CD4-positive, alpha-beta T cell (primary cell): ENCODE data around the gene LIPE. TPM values are rescaled to one million over a fixed set of nuclear protein-coding genes. Genes with fewer than 3 reads are reported as not detected.

Experiments used
- ATAC-seq: fragments of 200-7000 bp; cut with Tn5 transposase; one replicate; pipeline ENCODE4 v1.10.0; 2022; ENCODE audit warnings: mild to moderate bottlenecking; ENCODE audit not compliant: poor library complexity
- CTCF ChIA-PET: fragments of 350-600 bp; sonication (Branson Sonifier 250); formaldehyde crosslinking; loops from one replicate; lab custom pipeline; 2021; ENCODE audit warnings: antibody characterized with exemption, inconsistent platforms; lab: Charles Lee
- POLR2A ChIA-PET: fragments of 350-600 bp; sonication (Branson Sonifier 250); formaldehyde crosslinking; loops from one replicate; lab custom pipeline; 2021; ENCODE audit warnings: antibody characterized with exemption, inconsistent platforms; lab: Charles Lee
- DNase-seq, 14 experiments: peaks; one replicate each; pipeline ENCODE4 v3.0.0-alpha.2; 2013 to 2020; ENCODE audit warnings: mixed read lengths in 2 of 14
- H3K27ac ChIP-seq, 2 donors: one replicate each; pipeline versions ENCODE4 v1.5.1 to v1.7.0; 2013; ENCODE audit warnings: low read length in 2 of 2, low read depth in 1 of 2, mild to moderate bottlenecking in 1 of 2
- H3K27me3 ChIP-seq, 2 experiments: 1 replicate in 1 of 2; 2 replicates in 1 of 2; pipeline versions ENCODE4 v1.6.1 to v1.7.0; 2013; ENCODE audit warnings: low read length in 2 of 2, control low read depth in 1 of 2, mild to moderate bottlenecking in 1 of 2, moderate library complexity in 1 of 2; ENCODE audit not compliant: insufficient read depth in 2 of 2, control insufficient read depth in 1 of 2
- H3K36me3 ChIP-seq: one replicate; pipeline ENCODE4 v1.6.1; 2013; ENCODE audit warnings: low read length, control low read depth; ENCODE audit not compliant: insufficient read depth
- H3K4me1 ChIP-seq: one replicate; pipeline ENCODE4 v1.6.1; 2013; ENCODE audit warnings: low read length, control low read depth; ENCODE audit not compliant: insufficient read depth
- H3K4me3 ChIP-seq: one replicate; pipeline ENCODE4 v1.5.1; 2013; ENCODE audit warnings: mild to moderate bottlenecking, low read length, moderate library complexity
- H3K9me3 ChIP-seq, 2 experiments: 1 replicate in 1 of 2; 2 replicates in 1 of 2; pipeline versions ENCODE4 v1.6.1 to v1.7.0; 2013; ENCODE audit warnings: low read length in 2 of 2, mild to moderate bottlenecking in 2 of 2, control low read depth in 1 of 2, moderate library complexity in 1 of 2; ENCODE audit not compliant: control insufficient read depth in 1 of 2, insufficient read depth in 1 of 2
- H3K27ac Mint-ChIP-seq: one replicate; pipeline ENCODE4 v1.8.0; 2020; ENCODE audit warnings: mixed read lengths
- H3K27me3 Mint-ChIP-seq: one replicate; pipeline ENCODE4 v1.8.0; 2021; ENCODE audit warnings: mixed read lengths
- H3K36me3 Mint-ChIP-seq: one replicate; pipeline ENCODE4 v1.8.0; 2021; ENCODE audit warnings: low read depth, mixed read lengths
- H3K4me1 Mint-ChIP-seq: one replicate; pipeline ENCODE4 v1.8.0; 2021; ENCODE audit warnings: low read depth, mixed read lengths
- H3K4me3 Mint-ChIP-seq: one replicate; pipeline ENCODE4 v1.8.0; 2020; ENCODE audit warnings: mild to moderate bottlenecking, mixed read lengths
- H3K9me3 Mint-ChIP-seq: one replicate; pipeline ENCODE4 v1.8.0; 2020; ENCODE audit warnings: mixed read lengths
- CTCF ChIP-seq: fragments of 200-600 bp; IDR thresholded peaks from one replicate; pipeline ENCODE4 v1.8.0; 2022; ENCODE audit warnings: antibody characterized with exemption, mild to moderate bottlenecking
- intact Hi-C, 2 experiments: fragments of 100-400 bp; cut with DNase I in 1 of 2; cut with micrococcal nuclease in 1 of 2; formaldehyde crosslinking; loops; one replicate each; pipeline versions ENCODE4 v1.15.1 to v1.9.0; 2023 to 2025; cut with DNase I, micrococcal nuclease
- total RNA-seq, 174 experiments: library from RNA in 2 of 174; stranded (reverse) in 2 of 174; gene quantifications; one replicate each; pipeline ENCODE4 v1.2.3 and lab custom pipeline; 2021 to 2026

Gene LIPE
- total RNA-seq, 2 experiments from 2014 or later: 7.6 to 8.2 TPM

DNA sequence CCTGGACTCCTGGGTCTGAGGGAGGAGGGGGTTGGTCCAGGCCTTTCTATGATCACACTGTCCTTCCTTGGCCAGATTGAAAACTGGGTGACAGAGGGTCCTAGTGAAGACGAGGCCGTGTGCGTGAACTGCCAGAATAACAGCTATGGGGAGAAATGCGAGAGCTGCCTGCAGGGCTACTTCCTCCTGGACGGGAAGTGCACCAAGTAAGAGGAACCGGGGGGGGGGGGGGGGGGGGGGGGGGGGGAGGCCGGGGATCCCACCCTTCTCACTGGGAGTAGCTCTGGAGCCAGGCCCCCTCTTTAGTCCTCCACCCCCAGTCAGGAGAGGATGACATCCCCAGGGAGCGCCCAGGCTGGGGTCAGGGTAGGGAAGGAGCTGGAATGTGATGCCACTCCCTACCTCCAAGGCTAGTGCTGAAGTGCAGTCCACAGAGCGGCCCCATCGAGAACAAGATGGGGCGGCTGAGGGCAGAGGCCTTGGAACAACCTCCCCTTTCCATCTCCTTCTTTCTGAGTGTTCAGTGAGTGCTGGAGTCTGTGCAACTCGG, 56.5 kb downstream of the LIPE start:
- H3K27ac Mint-ChIP-seq: no peak overlapping the region
- ChIA-PET CTCF (no interaction called here), POLR2A (no interaction called here)
- H3K27me3 Mint-ChIP-seq: no peaks in the 10 kb centered on the region
- no peak overlapping the region for H3K4me3 Mint-ChIP-seq
- H3K9me3 ChIP-seq: no peaks in the 10 kb centered on the region
- ATAC-seq (no peak), DNase-seq (no peak)
- no peak for TF ChIP-seq CTCF
- no peaks in the 10 kb centered on the region for H3K36me3 ChIP-seq
- H3K9me3 Mint-ChIP-seq: no peaks in the 10 kb centered on the region
- no peaks in the 10 kb centered on the region for H3K27me3 ChIP-seq
- intact Hi-C loops: no loop called here
- no peak overlapping the region for H3K27ac ChIP-seq
- no peaks in the 10 kb centered on the region for H3K36me3 Mint-ChIP-seq
- H3K4me1 ChIP-seq: no peaks in the 10 kb centered on the region
- H3K4me3 ChIP-seq: no peak overlapping the region
- H3K4me1 Mint-ChIP-seq: no peaks in the 10 kb centered on the region

DNA sequence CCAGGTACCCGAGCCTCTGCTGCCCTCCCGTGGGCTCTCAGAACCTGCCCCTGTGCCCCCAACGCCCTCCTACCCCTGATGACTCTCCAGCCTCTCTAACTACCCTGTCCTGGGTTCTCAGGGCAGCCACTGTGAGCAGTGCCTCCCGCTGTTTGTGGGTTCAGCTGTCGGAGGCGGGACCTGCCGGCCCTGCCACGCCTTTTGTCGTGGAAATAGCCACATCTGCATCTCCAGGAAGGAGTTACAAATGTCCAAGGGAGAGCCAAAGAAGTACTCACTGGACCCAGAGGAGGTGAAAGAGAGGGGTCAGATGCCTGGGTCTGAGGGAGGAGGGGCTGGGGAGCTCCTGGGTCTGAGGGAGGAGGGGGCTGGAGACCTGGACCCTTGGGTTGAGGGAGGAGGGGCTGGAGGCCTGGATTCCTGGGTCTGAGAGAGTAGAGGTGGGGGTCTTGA, 57.1 kb downstream of the LIPE start:
- Mint-ChIP-seq H3K9me3 (no peaks in the 10 kb centered on the region), H3K27ac (no peak overlapping the region), H3K27me3 (no peaks in the 10 kb centered on the region), H3K4me1 (no peaks in the 10 kb centered on the region), H3K4me3 (no peak overlapping the region), H3K36me3 (no peaks in the 10 kb centered on the region)
- intact Hi-C loops: no loop called here
- DNase-seq (no peak), ATAC-seq (no peak)
- no peak overlapping the region for H3K27ac ChIP-seq
- ChIA-PET CTCF (no interaction called here), POLR2A (no interaction called here)
- H3K4me3 ChIP-seq: no peak overlapping the region
- no peaks in the 10 kb centered on the region for H3K27me3 ChIP-seq
- no peak for TF ChIP-seq CTCF
- H3K4me1 ChIP-seq: no peaks in the 10 kb centered on the region
- H3K36me3 ChIP-seq: no peaks in the 10 kb centered on the region
- H3K9me3 ChIP-seq: no peaks in the 10 kb centered on the region

- H3K9me3 ChIP-seq: no peaks in the 10 kb centered on the region
- Mint-ChIP-seq H3K36me3 (no peaks in the 10 kb centered on the region), H3K27ac (no peak overlapping the region), H3K4me3 (no peak overlapping the region), H3K27me3 (no peaks in the 10 kb centered on the region), H3K4me1 (no peaks in the 10 kb centered on the region), H3K9me3 (no peaks in the 10 kb centered on the region)
- H3K4me1 ChIP-seq: no peaks in the 10 kb centered on the region
- H3K4me3 ChIP-seq: no peak overlapping the region
- H3K27me3 ChIP-seq: no peaks in the 10 kb centered on the region
- H3K27ac ChIP-seq: no peak overlapping the region
- CTCF ChIA-PET: no interaction called here
- H3K36me3 ChIP-seq: no peaks in the 10 kb centered on the region
- no peak for ATAC-seq
- POLR2A ChIA-PET: no interaction called here
- intact Hi-C loops: no loop called here
- DNase-seq: no peak
- no peak for TF ChIP-seq CTCF
Measured at GRCh38 chr19:42369433-42370067, 57.6 kb downstream of the LIPE start.
